Ovary (tissue), 9 donors: ENCODE results near the gene SCAMP2. TPM values are rescaled to one million over a fixed set of nuclear protein-coding genes. Genes with fewer than 3 reads are reported as not detected.

ENCODE experiments used
- DNase-seq, 5 donors: peaks; one replicate each; pipeline ENCODE4 v3.0.0-alpha.2; 2019 to 2020
- H3K27ac ChIP-seq, 2 donors: fragments of 200-600 bp; one replicate each; pipeline versions ENCODE4 v1.5.1 to v1.8.0; 2019 to 2022
- H3K27me3 ChIP-seq: fragments of 200-600 bp; one replicate; pipeline ENCODE4 v1.8.0; 2022
- H3K36me3 ChIP-seq: fragments of 200-600 bp; sonication (generic); one replicate; pipeline ENCODE4 v1.5.1; 2019
- H3K4me1 ChIP-seq: one replicate; pipeline ENCODE4 v1.8.1; 2013; ENCODE audit warnings: mild to moderate bottlenecking, moderate library complexity; ENCODE audit not compliant: insufficient read depth
- H3K4me3 ChIP-seq: fragments of 200-600 bp; sonication (generic); one replicate; pipeline ENCODE4 v1.5.1; 2017
- H3K9me3 ChIP-seq, 2 donors: fragments of 200-600 bp in 1 of 2; sonication (generic) in 1 of 2; one replicate each; pipeline versions ENCODE4 v1.5.1 to v1.8.1; 2013 to 2019; ENCODE audit warnings: mild to moderate bottlenecking in 1 of 2, moderate library complexity in 1 of 2
- CTCF ChIP-seq, 3 donors: fragments of 450-650 bp in 2 of 3; fragments of 200-600 bp in 1 of 3; IDR thresholded peaks; one replicate each; pipeline versions ENCODE4 v1.5.1 to v1.8.0; 2016 to 2022; ENCODE audit warnings: antibody characterized with exemption in 3 of 3, mild to moderate bottlenecking in 1 of 3
- EP300 ChIP-seq: sonication (generic); formaldehyde crosslinking; IDR thresholded peaks from one replicate; pipeline ENCODE4 v1.6.1; 2017; ENCODE audit warnings: antibody characterized with exemption
- POLR2A ChIP-seq: fragments of 450-650 bp; IDR thresholded peaks from one replicate; pipeline ENCODE4 v1.6.1; 2017; ENCODE audit warnings: antibody characterized with exemption, mild to moderate bottlenecking, moderate library complexity
- WGBS, 3 donors: extraction: QIAGEN DNeasy Blood & Tissue Kit in 1 of 3; methylation state at CpG; one replicate each; pipeline versions ENCODE4 v1.1.5 to v1.1.7; 2013 to 2017; 5-methylcytosine and 5-hydroxymethylcytosine counted together
- intact Hi-C, 4 donors: fragments of 100-400 bp; cut with DNase I; formaldehyde crosslinking; loops; one replicate each; pipeline versions ENCODE4 v1.11.0 to v1.15.1; 2022 to 2023
- polyA plus RNA-seq, 2 donors: library from polyadenylated mRNA; stranded (reverse); fragments of 200-250 nt in 1 of 2; fragments of 350-450 nt in 1 of 2; fragmentation: Illumina TruSeq in 1 of 2; extraction: RNeasy Lipid Tissue Mini Kit (QIAGEN cat#74804) in 1 of 2; gene quantifications; one replicate each; pipeline ENCODE4 v1.2.3, GENCODE V29; 2013 to 2014
- total RNA-seq, 7 donors: library from RNA; depleted of rRNA in 2 of 7; stranded (reverse); fragments of >200 nt in 2 of 7; fragmentation: NEBNext Ultra II Directional in 3 of 7; extraction: Animal tissue kit (Norgen Biotek cat#: 25700) in 3 of 7; gene quantifications; one replicate each; pipeline versions ENCODE4 v1.1.0 to v1.2.4, GENCODE V29; 2016 to 2023
- donor health status: DM: no; HTN: no; CAD: no; lungs with moderate emphysema.
- donor health status: DM: no; HTN: no; CAD: no.
- donor health status: Bipolar disorder and iron deficiency.
- donor health status: DM: yes; HTN: yes; CAD: no.
- donor health status: DM: no; HTN: no; CAD: no.
- donor health status: DM: yes; HTN: yes; CAD: no.

SCAMP2 gene
- total and polyA plus RNA-seq, 9 donors: 22.9 to 65.5 (median 53.1) TPM

GRCh38 chr15:74868059-74868458, 5.1 kb downstream of the SCAMP2 start:
- intact Hi-C loops: no loop called here
- DNase-seq: no peak
- no peak overlapping the region for H3K4me3 ChIP-seq
- H3K4me1 ChIP-seq: peaks cover 3% of the 10 kb centered on the region
- H3K27ac ChIP-seq: no peak overlapping the region
- no peaks in the 10 kb centered on the region for H3K27me3 ChIP-seq
- TF ChIP-seq CTCF (IDR thresholded peaks at IDR 0.05) (no peak), EP300 (no peak), POLR2A (no peak)
- H3K36me3 ChIP-seq: no peaks in the 10 kb centered on the region
- no peaks in the 10 kb centered on the region for H3K9me3 ChIP-seq
- WGBS, 3 donors: 74 to 76% (median 75%) methylated on average over 6 of the region's 6 CpGs

GRCh38 chr15:74867466-74868038, 5.6 kb downstream of the SCAMP2 start:
- TF ChIP-seq POLR2A: no peak
- TF ChIP-seq CTCF (IDR thresholded peaks at IDR 0.05): no peak
- no peak for TF ChIP-seq EP300
- intact Hi-C loops: no loop called here
- 63 to 68% (median 67%) methylated on average over 1 of the region's 1 CpG for WGBS, 3 donors
- H3K27me3 ChIP-seq: no peaks in the 10 kb centered on the region
- H3K36me3 ChIP-seq: no peaks in the 10 kb centered on the region
- no peak for DNase-seq
- H3K4me1 ChIP-seq: peaks cover 3% of the 10 kb centered on the region
- H3K4me3 ChIP-seq: no peak overlapping the region
- H3K27ac ChIP-seq: no peak overlapping the region
- H3K9me3 ChIP-seq: no peaks in the 10 kb centered on the region

GRCh38 chr15:74866090-74866489, 7.1 kb downstream of the SCAMP2 start:
- H3K27ac ChIP-seq: no peak overlapping the region
- TF ChIP-seq CTCF (IDR thresholded peaks at IDR 0.05) (no peak), EP300 (no peak), POLR2A (no peak)
- 68 to 82% (median 79%) methylated on average over 6 of the region's 6 CpGs for WGBS, 3 donors
- no peaks in the 10 kb centered on the region for H3K36me3 ChIP-seq
- no peaks in the 10 kb centered on the region for H3K4me1 ChIP-seq
- intact Hi-C loops: no loop called here
- no peaks in the 10 kb centered on the region for H3K27me3 ChIP-seq
- H3K4me3 ChIP-seq: no peak overlapping the region
- DNase-seq: no peak
- H3K9me3 ChIP-seq: no peaks in the 10 kb centered on the region

GRCh38 chr15:74865316-74865715, 7.8 kb downstream of the SCAMP2 start:
- 88 to 93% (median 88%) methylated on average over 2 of the region's 2 CpGs for WGBS, 3 donors
- TF ChIP-seq EP300 (no peak), POLR2A (no peak), CTCF (IDR thresholded peaks at IDR 0.05) (no peak)
- H3K4me3 ChIP-seq: no peak overlapping the region
- no peaks in the 10 kb centered on the region for H3K4me1 ChIP-seq
- H3K27ac ChIP-seq: no peak overlapping the region
- DNase-seq: no peak
- H3K36me3 ChIP-seq: no peaks in the 10 kb centered on the region
- intact Hi-C loops: no loop called here
- no peaks in the 10 kb centered on the region for H3K27me3 ChIP-seq
- no peaks in the 10 kb centered on the region for H3K9me3 ChIP-seq
